HepG2 (cell line): Measurements from ENCODE around the gene FBXW8. TPM values are rescaled to one million over a fixed set of nuclear protein-coding genes. Genes with fewer than 3 reads are reported as not detected.
A peak's percentile ranks its signal among the peaks of the same experiment; 100 is the strongest.

ENCODE experiments used
- ATAC-seq: fragments of 200-7000 bp; cut with Tn5 transposase; 3 replicates; pipeline ENCODE4 v1.9.1; 2020; ENCODE audit warnings: mild to moderate bottlenecking, moderate library complexity
- BruUV-seq: library from RNA; stranded (reverse); fragments of 400-500 nt; replicated peaks from 2 replicates; lab custom pipeline; 2021; lab: Mats Ljungman, UMichigan
- CTCF ChIA-PET: fragments of 300-600 bp; formaldehyde crosslinking; extraction: SDS; loops from one replicate; lab custom pipeline; 2021; ENCODE audit warnings: low total read pairs, inconsistent platforms, low intra/inter-chr PET ratio; lab: Yijun Ruan, JAX
- POLR2A ChIA-PET: fragments of 350-600 bp; sonication (Branson Sonifier 250); formaldehyde crosslinking; loops from one replicate; lab custom pipeline; 2020; ENCODE audit warnings: antibody characterized with exemption, inconsistent platforms; lab: Yijun Ruan, JAX
- DNase-seq: peaks from one replicate; pipeline ENCODE4 v3.0.0-alpha.2; 2015; ENCODE audit warnings: low spot score
- FAIRE-seq: peaks from 3 replicates; lab custom pipeline; 2011; peaks lifted over from hg19 to GRCh38; lab: Jason Lieb, UNC
- H2AFZ ChIP-seq: one replicate; pipeline ENCODE4 v1.6.1; 2011; ENCODE audit warnings: low read length, inconsistent platforms
- H3K27ac ChIP-seq: fragments of 300-600 bp; 3 replicates; pipeline ENCODE4 v1.8.0; 2011; ENCODE audit warnings: mixed run types, mild to moderate bottlenecking, mixed read lengths, low read length, inconsistent platforms; ENCODE audit not compliant: insufficient read depth; ENCODE audit errors: extremely low read length
- H3K27me3 ChIP-seq, 2 experiments: fragments of 200-600 bp in 1 of 2; 2 replicates in 1 of 2; 3 replicates in 1 of 2; pipeline versions ENCODE4 v1.6.0 to v1.8.0; 2011; ENCODE audit warnings: low read length in 2 of 2, mild to moderate bottlenecking in 2 of 2, moderate library complexity in 2 of 2, inconsistent platforms in 1 of 2; ENCODE audit not compliant: insufficient read depth in 2 of 2, control insufficient read depth in 1 of 2
- H3K36me3 ChIP-seq, 2 experiments: fragments of 200-600 bp in 1 of 2; replicated peaks in 1 of 2; 2 replicates in 1 of 2; 3 replicates in 1 of 2; pipeline versions ENCODE4 v1.5.1 to v1.8.0; 2011; ENCODE audit warnings: low read length in 2 of 2, inconsistent platforms in 1 of 2; ENCODE audit not compliant: insufficient read depth in 2 of 2, control insufficient read depth in 1 of 2
- H3K4me1 ChIP-seq: 2 replicates; pipeline ENCODE4 v1.5.1; 2012; ENCODE audit warnings: low read length, inconsistent platforms; ENCODE audit not compliant: insufficient read depth
- H3K4me2 ChIP-seq: 2 replicates; pipeline ENCODE4 v1.6.0; 2011; ENCODE audit warnings: low read depth, low read length, inconsistent platforms
- H3K4me3 ChIP-seq, 3 experiments: fragments of 200-600 bp in 1 of 3; sonication (generic), shearing (Covaris generic) in 1 of 3; replicated peaks in 1 of 3; 2 replicates each; pipeline ENCODE4 v1.5.1; 2011 to 2016; ENCODE audit warnings: low read length in 3 of 3, inconsistent platforms in 2 of 3, low read depth in 2 of 3, mild to moderate bottlenecking in 2 of 3, control low read depth in 1 of 3, mixed read lengths in 1 of 3; ENCODE audit not compliant: insufficient read depth in 1 of 3
- H3K79me2 ChIP-seq: one replicate; pipeline ENCODE4 v1.6.1; 2011; ENCODE audit warnings: low read length, inconsistent platforms; ENCODE audit not compliant: insufficient read depth
- H3K9ac ChIP-seq: 2 replicates; pipeline ENCODE4 v1.6.0; 2011; ENCODE audit warnings: mild to moderate bottlenecking, low read depth, low read length, inconsistent platforms; ENCODE audit not compliant: insufficient read depth
- H3K9me3 ChIP-seq: 2 replicates; pipeline ENCODE4 v1.5.1; 2012; ENCODE audit warnings: mild to moderate bottlenecking, low read length
- H4K20me1 ChIP-seq: 2 replicates; pipeline ENCODE4 v1.6.0; 2011; ENCODE audit warnings: inconsistent platforms, mild to moderate bottlenecking, low read length, moderate library complexity; ENCODE audit not compliant: insufficient read depth
- CCAR2 ChIP-seq: fragments of 200-400 bp; formaldehyde crosslinking; optimal IDR thresholded peaks from 2 replicates; pipeline ENCODE3; 2018; ENCODE audit warnings: low read depth, mild to moderate bottlenecking, low read length, moderate library complexity
- GTF2F1 ChIP-seq: fragments of 150-350 bp; IDR thresholded peaks from 2 replicates; pipeline ENCODE4 v1.6.1; 2014; ENCODE audit warnings: low read length
- HDAC1 ChIP-seq: sonication (generic); formaldehyde crosslinking; IDR thresholded peaks from 2 replicates; pipeline ENCODE4 v1.5.1; 2020; ENCODE audit warnings: mild to moderate bottlenecking, missing genetic modification reagents
- MXD3 ChIP-seq: IDR thresholded peaks from 2 replicates; pipeline ENCODE4 v1.6.1; 2016; ENCODE audit warnings: mild to moderate bottlenecking, missing biosample characterization, missing genetic modification reagents
- ZNF263 ChIP-seq: sonication (generic); formaldehyde crosslinking; IDR thresholded peaks from 2 replicates; pipeline ENCODE4 v1.4.0; 2020; ENCODE audit warnings: missing genetic modification reagents
- WGBS: methylation state at CpG from one replicate; pipeline ENCODE4 v1.1.6; 2017; ENCODE audit warnings: low lambda C conversion rate; 5-methylcytosine and 5-hydroxymethylcytosine counted together
- in situ Hi-C: cut with HindIII; loops from 2 replicates; pipeline ENCODE4 v1.10.0; 2017; ENCODE audit warnings: low pct_unique_long_range_greater_than_20kb; ENCODE audit not compliant: extremely low pct_ligation_motif_present
- intact Hi-C: fragments of 100-400 bp; cut with micrococcal nuclease; formaldehyde crosslinking; loops from one replicate; pipeline ENCODE4 v1.10.0; 2022; ENCODE audit not compliant: unreplicated experiment
- polyA plus RNA-seq, 8 experiments: library from polyadenylated mRNA; depleted of rRNA in 3 of 8; stranded (reverse) in 7 of 8; unstranded in 1 of 8; fragments of >200 nt; fragmentation: Illumina TruSeq in 4 of 8; extraction: Trizol in 4 of 8; gene quantifications; 2 replicates each; pipeline versions ENCODE4 v1.2.1 to v1.2.3, GENCODE V29; 2011 to 2016; ENCODE audit warnings: low read depth in 4 of 8, missing spikeins in 1 of 8, mixed read lengths in 1 of 8; ENCODE audit not compliant: insufficient read depth in 1 of 8
- total RNA-seq, 5 experiments: library from RNA; depleted of rRNA; stranded (reverse); fragments of >200 nt; fragmentation: Illumina TruSeq; extraction: Trizol; gene quantifications; 2 replicates each; pipeline ENCODE4 v1.2.3, GENCODE V29; 2016; ENCODE audit warnings: low read depth in 1 of 5
- TF ChIP-seq, protein P1 (sequence below): sonication (generic); formaldehyde crosslinking; IDR thresholded peaks from 2 replicates; pipeline ENCODE4 v1.4.0; 2020; ENCODE audit warnings: low read depth, missing genetic modification reagents

The FBXW8 gene
- total and polyA plus RNA-seq, 2 of the 13 experiments (the other 11 are each of a cell fraction or from before 2014, with no cell fraction given), result 5.1 to 5.9 TPM

- 0 out of 2 replicates have a peak, but pooled peaks cover 5% of the 10 kb centered on the region for H3K4me1 ChIP-seq
- H3K27me3 ChIP-seq, result no peaks in the 10 kb centered on the region
- CTCF ChIA-PET, result no interaction called here
- no peak overlapping the region for H3K9ac ChIP-seq
- DNase-seq (no peak), ATAC-seq (no peak; the same call in 1 of the 3 replicates), FAIRE-seq (no peak)
- no peaks in the 10 kb centered on the region for H4K20me1 ChIP-seq
- no peak overlapping the region for H2AFZ ChIP-seq
- TSS peak; percentile 9 for BruUV-seq
- WGBS, result 93% methylated on average over 19 of the region's 24 CpGs
- in situ Hi-C loops, result no loop called here
- peaks cover 4 to 42% of the 10 kb centered on the region in 2 experiments for H3K36me3 ChIP-seq
- H3K79me2 ChIP-seq, result no peaks in the 10 kb centered on the region
- no peak overlapping the region for H3K27ac ChIP-seq
- H3K4me2 ChIP-seq, result no peak overlapping the region
- POLR2A ChIA-PET, result interaction anchor here (0.9 kb wide), 1 partner anchor 12 kb away, joined by 3 read pairs; no protein-coding TSS in a partner anchor
- intact Hi-C loops, result no loop called here
- no peak overlapping the region for H3K4me3 ChIP-seq
- H3K9me3 ChIP-seq, result no peaks in the 10 kb centered on the region
- TF ChIP-seq GTF2F1, result no peak
- TF ChIP-seq, protein P1, sequence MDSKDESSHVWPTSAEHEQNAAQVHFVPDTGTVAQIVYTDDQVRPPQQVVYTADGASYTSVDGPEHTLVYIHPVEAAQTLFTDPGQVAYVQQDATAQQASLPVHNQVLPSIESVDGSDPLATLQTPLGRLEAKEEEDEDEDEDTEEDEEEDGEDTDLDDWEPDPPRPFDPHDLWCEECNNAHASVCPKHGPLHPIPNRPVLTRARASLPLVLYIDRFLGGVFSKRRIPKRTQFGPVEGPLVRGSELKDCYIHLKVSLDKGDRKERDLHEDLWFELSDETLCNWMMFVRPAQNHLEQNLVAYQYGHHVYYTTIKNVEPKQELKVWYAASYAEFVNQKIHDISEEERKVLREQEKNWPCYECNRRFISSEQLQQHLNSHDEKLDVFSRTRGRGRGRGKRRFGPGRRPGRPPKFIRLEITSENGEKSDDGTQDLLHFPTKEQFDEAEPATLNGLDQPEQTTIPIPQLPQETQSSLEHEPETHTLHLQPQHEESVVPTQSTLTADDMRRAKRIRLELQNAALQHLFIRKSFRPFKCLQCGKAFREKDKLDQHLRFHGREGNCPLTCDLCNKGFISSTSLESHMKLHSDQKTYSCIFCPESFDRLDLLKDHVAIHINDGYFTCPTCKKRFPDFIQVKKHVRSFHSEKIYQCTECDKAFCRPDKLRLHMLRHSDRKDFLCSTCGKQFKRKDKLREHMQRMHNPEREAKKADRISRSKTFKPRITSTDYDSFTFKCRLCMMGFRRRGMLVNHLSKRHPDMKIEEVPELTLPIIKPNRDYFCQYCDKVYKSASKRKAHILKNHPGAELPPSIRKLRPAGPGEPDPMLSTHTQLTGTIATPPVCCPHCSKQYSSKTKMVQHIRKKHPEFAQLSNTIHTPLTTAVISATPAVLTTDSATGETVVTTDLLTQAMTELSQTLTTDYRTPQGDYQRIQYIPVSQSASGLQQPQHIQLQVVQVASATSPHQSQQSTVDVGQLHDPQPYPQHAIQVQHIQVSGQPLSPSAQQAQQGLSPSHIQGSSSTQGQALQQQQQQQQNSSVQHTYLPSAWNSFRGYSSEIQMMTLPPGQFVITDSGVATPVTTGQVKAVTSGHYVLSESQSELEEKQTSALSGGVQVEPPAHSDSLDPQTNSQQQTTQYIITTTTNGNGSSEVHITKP (CRISPR knock-in tag), result no peak
- no peak for TF ChIP-seq CCAR2
- TF ChIP-seq MXD3 (CRISPR knock-in tag), result no peak
- no peak for TF ChIP-seq HDAC1 (CRISPR knock-in tag)
- TF ChIP-seq ZNF263 (CRISPR knock-in tag), result peak; percentile 67
Measured at GRCh38 chr12:117033382-117034221, 122.9 kb downstream of the FBXW8 start.
